NCI-H526 (cell line): Measurements from ENCODE around the gene ZNF521.

Experiments used
- DNase-seq, 2 experiments: peaks; one replicate each; lab custom pipeline; 2025; lab: John Stamatoyannopoulos, UW

ZNF521 gene

DNA sequence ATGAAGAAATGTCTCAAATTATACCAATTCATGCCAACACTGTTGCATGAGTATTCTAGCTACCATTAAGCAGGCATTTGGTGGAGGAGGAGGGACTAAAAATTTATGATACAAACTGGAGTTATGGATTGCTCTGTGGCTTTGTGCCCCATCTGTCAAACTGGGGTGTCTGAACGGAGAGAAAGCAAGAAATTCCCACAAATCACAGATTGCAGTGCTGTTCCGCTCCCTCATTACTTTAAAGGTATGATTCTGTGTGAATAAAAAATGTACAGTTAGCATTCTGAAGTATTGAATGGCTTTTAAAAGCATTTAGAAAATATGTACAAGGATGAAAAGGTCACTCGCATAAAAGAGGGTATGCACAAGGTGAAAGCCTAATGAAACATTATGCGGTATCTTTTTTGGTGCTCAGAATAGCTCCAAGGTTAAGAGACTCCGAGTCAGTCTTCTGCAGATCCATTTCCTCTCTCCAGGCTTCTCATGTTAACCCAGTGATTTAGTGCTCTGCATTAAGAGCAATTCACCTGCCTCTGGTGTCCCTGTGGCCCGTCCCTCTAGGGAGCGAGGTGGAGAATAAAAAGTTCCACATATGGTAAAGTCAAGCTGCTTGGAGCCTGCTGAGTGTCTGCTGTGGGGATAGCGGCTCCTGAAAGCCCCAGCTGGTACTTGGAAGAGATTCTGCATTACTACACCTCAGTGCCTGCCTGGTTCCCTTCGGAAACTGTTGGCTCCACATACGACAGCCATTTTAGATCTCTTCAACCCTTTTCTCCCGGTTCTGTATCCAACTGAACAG, 184.2 kb downstream of the ZNF521 start:
- no peak for DNase-seq

DNA sequence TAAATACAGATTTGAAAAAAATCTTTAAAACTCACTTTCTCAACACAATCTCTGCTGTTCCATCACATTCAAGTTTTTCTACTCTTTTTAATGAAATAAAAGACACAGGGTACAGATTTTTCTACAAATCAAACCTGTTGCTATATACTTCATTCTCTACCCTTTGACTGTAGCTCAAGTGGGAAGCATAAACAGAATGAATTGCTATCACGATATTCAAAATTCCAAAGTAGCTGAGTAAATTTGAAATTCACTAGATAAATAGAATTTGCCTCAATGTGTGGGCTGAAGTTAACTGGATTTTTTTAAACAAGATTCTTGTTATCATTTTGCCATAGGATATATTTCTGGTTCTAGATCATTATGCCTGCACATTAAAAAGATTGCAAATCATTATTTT, 185.9 kb downstream of the ZNF521 start:
- no peak for DNase-seq

DNA sequence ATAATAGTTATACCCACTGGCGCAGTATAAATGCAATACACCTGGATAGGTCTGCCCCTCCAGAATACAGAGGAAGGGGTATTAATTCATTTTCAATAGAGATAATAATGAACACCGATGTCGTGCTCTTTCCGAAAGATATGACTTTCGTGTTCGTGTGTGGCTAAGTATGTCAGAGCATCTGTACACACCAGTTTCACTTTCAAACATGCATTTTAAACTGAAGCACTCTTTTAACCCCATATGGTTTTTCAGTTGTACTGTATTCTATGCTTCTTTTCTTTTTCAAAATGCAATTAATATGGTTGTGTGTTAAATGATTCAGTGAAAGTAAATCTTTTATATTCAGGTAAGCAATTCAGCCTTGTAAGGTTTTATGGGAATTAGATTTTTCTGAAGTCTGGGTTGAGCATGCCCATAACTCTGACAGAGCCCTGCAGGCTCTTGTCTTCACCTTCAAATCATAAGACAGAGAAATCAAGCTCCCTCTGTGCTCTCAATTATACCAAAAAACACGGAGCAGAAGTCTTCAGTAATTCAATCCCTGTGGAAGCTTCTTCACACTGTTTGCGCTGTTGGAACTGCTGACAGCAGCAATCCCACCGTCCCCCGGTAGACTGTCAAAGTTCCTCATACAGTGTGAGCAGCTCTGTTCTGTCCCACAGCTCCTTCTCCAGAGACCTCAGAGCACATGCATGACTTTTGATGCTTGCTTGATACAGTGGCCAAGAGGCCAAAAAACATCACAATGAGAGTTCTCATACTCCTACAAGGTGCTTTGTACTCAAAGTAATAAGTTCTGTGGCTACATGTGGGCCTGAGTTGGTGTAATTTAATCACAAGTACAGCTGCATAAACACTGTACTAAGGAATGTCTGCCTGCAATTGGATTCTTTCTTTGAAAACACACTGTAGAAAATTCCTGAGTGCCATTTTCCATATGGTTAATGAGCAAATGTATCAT, 186.8 kb downstream of the ZNF521 start:
- no peak for DNase-seq

DNA sequence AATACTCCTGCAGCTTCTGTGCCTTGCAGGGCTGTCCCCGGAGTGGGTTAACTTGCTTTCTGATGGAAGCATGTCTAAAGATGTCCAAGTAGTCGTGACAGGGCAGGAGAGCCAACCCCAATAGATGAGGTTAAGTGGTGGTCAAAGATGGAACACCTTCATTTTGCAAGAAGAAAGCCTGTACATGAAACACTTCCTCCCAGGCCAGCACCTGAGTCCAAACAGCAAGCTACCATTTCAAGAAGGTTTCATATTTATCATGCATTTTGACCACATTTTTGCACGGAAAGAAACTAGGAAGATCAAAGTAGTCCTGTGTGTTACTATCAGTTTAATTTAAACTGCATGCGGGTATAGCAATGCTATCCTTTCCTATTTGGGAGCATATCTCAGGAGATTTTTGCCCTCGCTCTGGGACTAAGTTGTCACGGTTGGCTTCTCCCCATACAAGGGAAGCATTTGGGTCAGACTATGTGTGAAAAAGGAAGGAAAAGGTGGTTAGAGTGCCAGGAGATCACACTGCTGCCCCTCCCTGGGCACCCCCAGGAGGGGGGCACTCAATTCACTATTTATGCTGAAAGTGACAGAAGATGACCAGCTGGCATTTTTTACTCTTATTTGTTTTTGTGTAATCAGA, 187.6 kb downstream of the ZNF521 start:
- peak in 1 of 2 experiments; percentile 8 for DNase-seq

DNA sequence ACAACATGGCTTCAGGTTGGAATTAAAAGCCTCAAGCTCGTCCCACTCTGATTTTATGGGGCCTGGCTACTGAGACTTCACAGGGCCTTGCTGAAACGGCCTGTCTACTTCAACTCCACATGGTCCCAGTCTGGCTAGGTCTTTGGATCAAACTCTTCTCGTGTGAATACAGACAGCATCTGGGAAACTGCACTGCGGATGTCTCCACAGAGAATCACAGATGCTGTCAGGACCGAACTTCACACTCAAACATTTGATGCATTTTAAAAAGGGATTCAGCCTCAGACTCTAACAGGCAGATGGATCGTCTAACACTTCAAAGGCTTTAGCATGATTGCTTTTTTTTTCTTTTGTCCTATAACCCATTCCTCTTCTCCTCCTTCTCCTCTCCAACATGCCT, 198.5 kb downstream of the ZNF521 start:
- DNase-seq: no peak

DNA sequence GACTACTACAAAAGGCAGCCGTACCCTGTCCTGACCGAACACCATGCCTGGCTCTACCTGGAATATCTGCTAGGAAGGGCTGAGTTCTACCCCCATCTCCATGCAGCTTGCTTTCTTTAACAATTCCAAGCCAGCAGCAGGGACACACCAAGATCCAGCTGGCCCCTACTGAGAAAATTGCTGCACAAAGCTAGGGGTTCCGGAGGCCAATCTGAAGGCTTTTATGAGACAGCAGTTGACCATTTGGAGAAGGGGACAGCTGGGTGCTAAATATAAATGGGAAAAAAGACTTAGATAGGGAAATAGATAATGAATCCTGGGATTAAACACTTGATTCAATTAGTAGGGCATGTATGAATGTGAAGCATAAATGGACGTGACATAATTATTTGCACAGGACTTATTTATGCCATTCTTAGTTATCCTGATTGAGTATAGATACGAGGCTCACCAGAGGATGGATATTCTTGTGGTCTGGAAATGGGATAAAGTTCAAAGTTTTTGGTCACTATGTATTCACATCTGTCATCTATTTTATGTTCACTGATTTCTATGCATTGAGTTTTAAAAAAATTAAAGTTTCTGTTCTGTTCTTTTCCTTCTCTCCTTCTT, 204.0 kb downstream of the ZNF521 start:
- no peak for DNase-seq

DNA sequence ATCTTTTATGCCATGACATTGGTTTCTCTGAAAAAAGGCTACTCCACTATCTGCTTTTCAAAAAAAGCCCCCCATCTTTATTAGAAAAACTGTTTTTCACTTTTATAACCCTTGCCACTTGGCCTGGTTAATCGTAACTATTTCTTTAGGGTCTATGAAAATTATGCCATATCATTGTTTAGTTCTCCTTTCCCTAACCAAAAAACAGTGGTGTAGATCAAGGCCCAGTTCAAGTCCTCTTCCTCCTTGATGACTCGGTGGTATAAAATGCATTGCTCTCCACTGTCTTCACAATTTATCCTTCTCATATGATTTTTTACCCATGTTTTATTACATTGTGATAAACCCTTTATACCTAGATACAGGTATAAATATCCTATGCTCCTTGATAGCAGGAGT, 205.5 kb downstream of the ZNF521 start:
- DNase-seq: no peak

DNA sequence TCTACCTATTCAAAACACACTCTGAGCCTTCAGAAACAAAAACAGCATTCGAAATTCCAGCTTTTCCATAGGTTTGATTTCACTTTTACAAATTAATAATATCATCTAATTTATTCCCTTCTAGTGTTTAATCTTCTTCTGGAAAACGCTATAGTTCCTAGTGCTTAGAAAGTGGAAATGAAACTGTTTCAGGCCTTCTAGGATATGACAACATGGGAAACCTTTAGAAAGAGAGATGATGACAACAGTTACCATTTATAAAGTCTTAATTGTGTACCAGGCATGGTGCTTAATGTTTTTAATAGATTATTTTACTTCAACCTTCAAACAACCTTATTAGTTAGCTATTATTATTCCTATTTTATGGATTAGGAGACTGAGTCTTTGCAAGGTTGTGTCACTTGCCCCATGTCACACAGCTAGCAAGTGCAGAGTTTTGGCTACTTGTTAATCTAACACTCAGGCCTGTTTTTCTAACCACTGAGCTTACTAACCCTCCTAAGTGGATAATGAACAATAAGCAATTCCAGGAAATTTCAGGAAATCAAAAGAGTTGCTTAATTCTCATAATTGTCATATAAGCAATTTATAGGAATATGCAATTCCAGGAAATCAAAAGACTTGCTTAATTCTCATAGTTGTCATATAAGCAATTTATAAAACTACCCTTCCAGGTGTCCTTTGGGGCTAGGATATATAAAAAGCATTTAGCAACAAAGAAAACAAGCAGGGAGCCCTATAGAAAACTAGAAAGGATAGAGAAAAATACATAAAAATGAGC, 206.0 kb downstream of the ZNF521 start:
- no peak for DNase-seq

DNA sequence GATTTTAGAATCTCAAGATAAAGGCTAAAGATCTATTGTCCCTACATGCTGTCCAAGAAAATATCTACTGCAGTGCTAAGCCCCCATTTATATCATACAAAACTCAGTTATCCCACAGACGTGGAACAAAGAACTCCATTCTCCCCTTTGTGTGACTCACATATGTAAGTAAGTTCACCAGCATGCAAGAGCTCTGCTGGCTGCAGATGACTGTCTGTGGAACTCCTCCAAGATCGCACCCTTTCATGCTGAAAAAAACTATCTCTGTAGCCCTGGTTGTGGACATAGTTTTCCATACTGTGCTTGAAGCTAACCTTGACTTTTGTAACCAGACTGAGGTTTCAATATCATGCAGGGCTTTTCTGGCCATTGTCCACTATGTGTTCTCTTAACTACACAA, 207.1 kb downstream of the ZNF521 start:
- DNase-seq: no peak

DNA sequence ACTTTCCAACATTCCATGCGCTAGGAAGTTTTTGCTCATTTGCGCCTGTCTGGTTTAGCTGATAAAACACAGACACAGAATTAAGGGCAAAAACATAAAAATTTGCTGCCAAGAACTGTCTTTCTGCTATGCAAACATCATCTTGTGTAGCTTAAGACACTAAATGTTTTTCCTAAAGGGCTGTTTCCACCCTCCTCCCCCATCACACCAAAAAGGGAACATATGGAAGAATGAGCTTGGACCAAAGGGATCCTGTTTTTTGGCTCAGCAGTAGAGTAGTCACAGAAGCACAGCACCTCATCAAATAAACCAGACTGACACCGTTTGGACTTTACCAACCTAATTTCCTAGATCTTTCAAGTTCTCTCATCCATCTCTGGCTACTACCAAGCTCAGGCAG, 210.1 kb downstream of the ZNF521 start:
- no peak for DNase-seq

DNA sequence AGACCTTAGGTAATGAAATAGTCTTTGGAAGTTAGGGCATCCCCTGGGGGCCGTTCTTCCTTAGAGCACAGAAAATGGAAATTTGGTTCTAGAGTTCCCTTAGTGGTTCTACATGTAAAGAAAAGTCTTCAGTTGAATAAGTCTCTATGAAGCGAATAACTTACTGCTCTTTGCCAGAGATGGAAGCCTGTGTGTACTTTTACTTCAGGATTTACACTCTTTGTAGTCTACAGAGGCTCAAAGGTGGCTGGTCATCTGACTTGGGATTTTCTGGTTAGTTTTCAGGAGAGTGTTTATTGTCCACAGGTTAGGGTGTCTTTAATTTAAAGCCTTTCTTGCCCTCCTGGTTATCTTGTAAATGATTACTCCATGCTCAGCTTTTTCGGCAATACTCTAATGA, 210.6 kb downstream of the ZNF521 start:
- DNase-seq: no peak

DNA sequence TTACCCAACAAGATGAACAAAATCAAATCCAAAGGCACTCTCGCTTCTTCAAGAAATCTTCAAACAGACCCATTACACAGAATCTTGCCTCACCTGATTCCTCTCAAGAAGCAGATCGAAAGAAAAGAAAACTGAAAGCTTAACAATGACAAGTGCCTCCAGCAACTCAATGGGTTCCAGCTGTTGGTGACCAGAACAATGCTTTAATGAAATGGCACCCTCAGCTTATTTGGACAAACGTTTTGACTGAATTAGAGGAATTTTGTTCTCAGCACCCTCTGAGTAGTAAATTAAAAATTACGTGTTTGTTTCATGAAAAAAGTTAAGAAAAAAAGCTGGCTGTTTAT, 211.0 kb downstream of the ZNF521 start:
- DNase-seq: no peak

DNA sequence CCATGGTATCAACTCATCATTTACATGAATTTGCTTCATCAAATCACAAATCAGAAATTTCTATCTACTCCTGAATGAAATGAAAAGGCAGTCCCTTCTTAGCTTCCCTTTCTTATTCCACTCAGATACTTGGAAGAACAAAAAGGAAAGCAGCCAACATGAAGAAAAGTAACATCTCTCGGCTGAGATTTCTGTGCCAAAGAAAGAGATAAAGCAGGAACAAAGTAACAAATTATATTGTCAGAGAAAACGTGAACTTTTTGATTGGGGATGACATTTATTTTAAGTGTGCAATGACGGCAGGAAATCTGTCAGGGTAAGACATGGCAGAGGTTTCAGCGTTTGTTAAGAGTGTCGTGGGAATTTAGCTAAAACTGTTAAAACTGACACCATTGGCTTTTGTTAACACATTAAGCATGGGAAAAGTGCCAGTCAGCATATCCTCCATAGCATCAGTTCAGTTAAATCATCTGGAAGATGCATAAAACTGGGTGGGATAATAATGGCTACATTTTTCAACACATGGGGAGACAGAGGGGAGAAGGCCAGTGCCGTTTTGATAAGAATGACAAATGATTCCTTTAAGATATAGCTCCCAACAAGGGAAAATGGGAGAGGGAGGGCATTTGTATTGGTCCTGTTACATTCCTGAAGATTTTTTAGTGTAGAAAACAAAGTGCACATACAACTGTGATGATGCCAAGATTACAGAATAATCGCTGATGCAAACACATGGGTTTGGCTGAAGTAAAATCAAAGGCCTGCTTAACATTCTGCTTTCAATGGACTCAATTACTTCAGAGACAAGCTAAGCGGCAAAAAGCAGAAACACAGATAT, 211.6 kb downstream of the ZNF521 start:
- DNase-seq: no peak

DNA sequence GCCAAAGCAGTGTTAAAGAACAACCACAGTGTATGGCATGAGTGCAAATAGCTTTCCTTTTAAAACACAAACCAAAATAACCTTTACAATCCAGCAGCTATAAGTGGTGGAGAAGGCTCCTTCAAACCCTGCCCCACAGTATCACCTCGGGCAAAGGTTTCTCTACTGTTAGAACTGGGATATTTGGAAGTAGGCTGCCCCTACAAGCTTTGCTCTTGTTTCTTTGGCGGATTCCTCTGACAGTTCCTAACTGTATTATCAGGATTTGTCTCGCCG, 214.8 kb downstream of the ZNF521 start:
- no peak for DNase-seq

DNA sequence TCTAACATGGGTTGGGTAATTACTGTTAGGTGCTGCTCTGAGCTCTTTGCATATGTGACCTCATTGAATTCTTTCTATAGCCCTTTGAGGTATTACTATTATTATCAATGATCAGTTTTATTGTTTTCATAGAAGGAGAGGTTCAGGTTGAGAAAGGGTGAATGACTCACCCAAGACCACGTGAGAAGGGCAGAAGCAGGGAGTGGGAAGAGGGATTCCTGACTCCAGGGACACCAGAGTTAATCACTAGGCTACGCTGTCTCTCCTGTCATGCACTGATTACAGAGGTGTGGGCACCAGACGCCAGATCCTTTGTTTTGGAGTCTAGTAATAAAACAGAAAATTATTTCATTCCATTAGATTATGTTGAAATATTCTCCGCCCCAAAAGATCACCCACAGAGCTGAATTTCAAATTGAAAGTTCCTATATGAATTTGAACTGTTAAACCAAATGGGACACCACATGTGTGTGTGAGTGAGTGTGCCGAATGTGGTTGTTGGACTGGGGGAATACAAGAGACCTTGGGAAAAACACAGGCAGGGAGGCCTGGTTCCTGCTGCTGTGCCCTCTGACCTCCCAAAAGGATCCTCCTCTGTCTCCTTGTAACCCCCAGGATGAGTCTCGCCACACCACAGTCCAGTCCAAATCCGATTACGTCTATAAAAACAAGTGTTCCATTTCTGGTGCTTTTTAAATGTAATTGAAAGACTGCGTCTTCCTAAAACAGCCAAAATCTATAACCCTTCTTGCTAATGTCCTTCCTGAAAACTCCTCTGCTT, 215.4 kb downstream of the ZNF521 start:
- DNase-seq: no peak

DNA sequence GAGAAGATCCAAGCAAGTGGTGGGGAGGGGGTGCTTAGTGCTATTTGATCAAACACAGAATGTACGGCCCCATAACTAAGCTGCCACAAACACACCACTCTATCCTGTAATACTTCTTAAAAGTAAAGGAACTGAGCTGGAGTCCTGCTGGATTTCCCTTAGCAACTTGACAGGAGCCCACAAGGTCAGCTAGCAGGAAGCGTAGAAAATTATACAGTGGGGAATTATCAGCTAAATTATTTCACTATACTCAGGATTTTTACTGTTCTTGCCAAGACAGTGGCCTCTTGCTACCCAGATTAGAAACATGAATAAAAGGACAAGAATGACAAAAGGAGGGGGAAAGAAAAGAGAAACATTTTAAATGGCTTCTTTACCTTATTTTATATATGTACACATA, 217.1 kb downstream of the ZNF521 start:
- DNase-seq: no peak

DNA sequence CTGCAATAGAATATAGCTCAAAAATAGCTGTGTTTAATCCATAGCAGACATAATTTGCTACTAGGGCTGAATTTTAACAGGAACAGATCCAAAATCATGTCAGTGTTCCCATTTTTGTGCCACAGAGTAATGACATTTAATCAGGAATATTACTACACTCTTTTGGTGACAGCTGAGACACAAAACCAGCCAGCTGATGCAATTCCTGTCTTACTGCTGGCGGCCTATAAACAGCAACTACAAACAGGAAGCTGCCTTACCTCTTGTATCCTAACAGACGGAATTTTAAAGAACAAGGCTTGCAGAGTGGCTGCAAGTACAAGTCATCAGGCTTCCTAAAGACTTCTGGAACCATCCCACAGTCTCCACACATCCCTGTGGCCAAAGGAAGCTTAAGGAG, 218.1 kb downstream of the ZNF521 start:
- no peak for DNase-seq

DNA sequence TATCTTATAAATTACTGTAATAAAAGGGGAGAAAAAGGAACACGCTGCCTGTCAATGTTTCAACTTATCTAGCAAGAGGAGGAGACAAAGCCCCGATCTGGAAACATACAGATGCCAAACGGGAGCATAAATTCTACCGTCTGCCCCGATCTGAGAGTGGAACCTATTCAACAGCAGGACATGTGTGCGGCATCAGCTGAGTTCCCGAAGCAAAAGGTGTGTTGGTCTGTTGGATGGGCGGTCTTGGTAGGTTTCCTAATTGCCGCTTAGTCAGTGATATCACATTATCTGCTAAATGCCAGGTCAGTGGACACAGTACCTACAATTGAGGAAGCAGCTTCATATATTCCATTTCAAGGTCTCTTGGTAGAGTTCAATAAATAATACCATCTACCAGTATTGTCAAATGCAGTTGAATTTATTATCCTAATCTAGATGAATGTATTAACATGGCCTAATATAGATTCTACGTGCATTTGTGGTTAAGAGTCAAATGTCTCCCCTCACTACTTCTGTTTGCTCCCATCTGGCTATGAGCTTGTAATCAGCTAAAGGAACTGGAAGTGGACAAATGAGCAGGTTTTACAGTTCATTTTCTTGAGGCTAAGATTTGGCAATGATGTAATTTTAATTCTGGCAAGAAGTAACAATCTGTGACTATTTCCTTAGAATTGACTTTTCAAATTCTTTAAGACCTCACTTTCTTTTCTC, 219.0 kb downstream of the ZNF521 start:
- no peak for DNase-seq

DNA sequence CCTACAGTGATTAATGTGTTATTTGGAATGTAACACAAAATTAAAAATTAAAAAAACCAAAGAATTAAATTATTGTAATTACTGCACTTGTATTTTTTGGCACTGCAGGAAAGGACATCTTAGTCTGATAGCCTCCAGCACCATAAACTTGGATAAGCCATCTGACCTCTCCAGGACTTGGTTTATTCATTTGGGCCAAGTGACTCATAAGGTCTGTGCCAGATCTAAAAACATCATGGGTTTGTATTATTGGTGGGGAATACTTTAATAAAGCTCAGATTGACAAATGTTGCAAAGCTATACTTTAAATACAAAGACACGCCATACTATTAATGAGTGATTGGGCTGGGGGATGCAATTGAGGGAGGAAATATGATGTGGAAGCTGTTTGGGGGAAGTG, 225.2 kb downstream of the ZNF521 start:
- DNase-seq: no peak
